GM06990 (cell line): ENCODE data around the gene TREM1.
A peak's percentile ranks its signal among the peaks of the same experiment; 100 is the strongest.

Experiments
- DNase-seq: peaks from one replicate; pipeline ENCODE4 v3.0.0-alpha.2; 2011; ENCODE audit not compliant: insufficient read length; ENCODE audit errors: extremely low read depth
- H3K27me3 ChIP-seq: replicated peaks from 2 replicates; pipeline ENCODE4 v1.6.0; 2011; ENCODE audit warnings: low read length; ENCODE audit not compliant: control insufficient read depth, insufficient read depth
- H3K36me3 ChIP-seq: 2 replicates; pipeline ENCODE4 v1.5.1; 2011; ENCODE audit warnings: low read length; ENCODE audit not compliant: control insufficient read depth, insufficient read depth
- H3K4me3 ChIP-seq: replicated peaks from 2 replicates; pipeline ENCODE4 v1.5.1; 2011; ENCODE audit warnings: low read depth, mild to moderate bottlenecking, control low read depth, low read length
- TF ChIP-seq, protein P1 (sequence below): IDR thresholded peaks from 2 replicates; pipeline ENCODE4 v1.5.1; 2011; ENCODE audit warnings: low read length, control low read depth, mild to moderate bottlenecking, inconsistent platforms; ENCODE audit not compliant: insufficient read depth, poor library complexity, severe bottlenecking

TREM1 gene

DNA sequence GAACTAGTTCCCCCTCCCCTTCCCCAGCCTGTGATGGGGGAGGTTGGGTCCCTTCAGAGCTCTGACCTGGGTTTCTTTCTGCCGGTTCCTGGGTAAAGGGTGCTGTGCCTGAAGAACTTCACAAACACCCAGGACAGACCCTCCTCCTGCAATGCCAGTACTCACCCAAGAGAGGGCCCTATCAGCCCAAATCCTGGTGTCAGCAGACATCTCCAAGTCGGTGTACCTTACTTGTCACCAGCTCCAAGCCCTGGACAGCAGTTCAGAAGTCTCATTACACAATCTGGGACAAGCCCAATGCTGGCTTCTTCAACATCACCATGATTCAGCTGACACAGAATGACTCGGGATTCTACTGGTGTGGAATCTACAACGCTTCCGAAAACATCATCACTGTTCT lies 57.9 kb downstream of the TREM1 start:
- H3K27me3 ChIP-seq = no peaks in the 10 kb centered on the region; the same call in none of the 2 replicates
- no peaks in the 10 kb centered on the region for H3K36me3 ChIP-seq
- H3K4me3 ChIP-seq = no peak overlapping the region
- DNase-seq = no peak
- TF ChIP-seq, protein P1, sequence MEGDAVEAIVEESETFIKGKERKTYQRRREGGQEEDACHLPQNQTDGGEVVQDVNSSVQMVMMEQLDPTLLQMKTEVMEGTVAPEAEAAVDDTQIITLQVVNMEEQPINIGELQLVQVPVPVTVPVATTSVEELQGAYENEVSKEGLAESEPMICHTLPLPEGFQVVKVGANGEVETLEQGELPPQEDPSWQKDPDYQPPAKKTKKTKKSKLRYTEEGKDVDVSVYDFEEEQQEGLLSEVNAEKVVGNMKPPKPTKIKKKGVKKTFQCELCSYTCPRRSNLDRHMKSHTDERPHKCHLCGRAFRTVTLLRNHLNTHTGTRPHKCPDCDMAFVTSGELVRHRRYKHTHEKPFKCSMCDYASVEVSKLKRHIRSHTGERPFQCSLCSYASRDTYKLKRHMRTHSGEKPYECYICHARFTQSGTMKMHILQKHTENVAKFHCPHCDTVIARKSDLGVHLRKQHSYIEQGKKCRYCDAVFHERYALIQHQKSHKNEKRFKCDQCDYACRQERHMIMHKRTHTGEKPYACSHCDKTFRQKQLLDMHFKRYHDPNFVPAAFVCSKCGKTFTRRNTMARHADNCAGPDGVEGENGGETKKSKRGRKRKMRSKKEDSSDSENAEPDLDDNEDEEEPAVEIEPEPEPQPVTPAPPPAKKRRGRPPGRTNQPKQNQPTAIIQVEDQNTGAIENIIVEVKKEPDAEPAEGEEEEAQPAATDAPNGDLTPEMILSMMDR = peak; percentile 35

DNA sequence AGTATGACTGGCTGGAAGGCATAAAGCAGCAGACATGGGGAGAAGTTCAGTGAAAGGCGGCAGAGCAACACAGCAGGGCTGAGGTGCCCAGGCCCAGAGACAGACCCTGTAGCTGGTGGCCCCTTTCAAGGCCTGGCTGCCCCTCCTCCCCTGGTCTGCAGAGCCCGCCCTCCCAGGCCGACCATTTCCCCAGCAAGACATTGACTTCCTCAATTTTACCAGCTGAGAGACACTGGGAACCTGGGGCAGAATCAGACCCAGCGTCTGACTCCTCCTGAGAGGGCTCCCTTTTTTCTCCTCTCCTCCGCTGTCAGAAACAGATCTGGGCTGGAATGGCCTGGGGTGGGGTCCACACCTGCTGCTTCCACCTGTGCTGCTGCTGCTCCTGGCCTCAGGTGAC lies 58.4 kb downstream of the TREM1 start, which contains the start of gene TREML4:
TREML4 (plus strand) TSS at position 254 of the 400 bp plus-strand sequence; CDS start at position 333, 79 bp downstream.
- TF ChIP-seq, protein P1 = no peak
- H3K36me3 ChIP-seq = no peaks in the 10 kb centered on the region
- no peak for DNase-seq

DNA sequence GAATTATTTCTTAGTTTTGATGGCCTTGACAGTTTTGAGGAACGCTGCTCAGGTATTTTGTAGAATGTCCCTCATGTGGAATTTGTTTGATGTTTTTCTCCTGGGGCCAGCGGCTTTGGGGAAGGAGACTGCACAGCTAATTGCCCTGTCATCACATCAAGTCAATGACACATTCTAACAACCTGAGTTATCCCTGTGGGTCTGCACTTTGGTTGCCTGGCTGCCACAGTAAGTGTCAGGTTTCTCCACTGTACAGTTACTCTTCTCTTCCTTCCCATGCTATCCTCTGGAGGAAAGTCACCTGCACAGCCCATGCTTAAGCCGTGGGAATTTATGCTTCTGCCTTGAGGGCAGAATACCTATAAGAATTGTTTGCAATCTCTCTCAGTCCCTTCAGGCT lies 59.7 kb downstream of the TREM1 start:
- no peaks in the 10 kb centered on the region; the same call in 1 of the 2 replicates for H3K27me3 ChIP-seq
- TF ChIP-seq, protein P1 = no peak
- no peak for DNase-seq
- no peak overlapping the region for H3K4me3 ChIP-seq
- H3K36me3 ChIP-seq = no peaks in the 10 kb centered on the region

More for the DNA sequence above, 58.4 kb downstream of the TREM1 start, which contains the start of gene TREML4:
- Histone ChIP-seq H3K27me3 (no peaks in the 10 kb centered on the region; the same call in none of the 2 replicates), H3K4me3 (no peak within 1 kb of the TSS)

DNA sequence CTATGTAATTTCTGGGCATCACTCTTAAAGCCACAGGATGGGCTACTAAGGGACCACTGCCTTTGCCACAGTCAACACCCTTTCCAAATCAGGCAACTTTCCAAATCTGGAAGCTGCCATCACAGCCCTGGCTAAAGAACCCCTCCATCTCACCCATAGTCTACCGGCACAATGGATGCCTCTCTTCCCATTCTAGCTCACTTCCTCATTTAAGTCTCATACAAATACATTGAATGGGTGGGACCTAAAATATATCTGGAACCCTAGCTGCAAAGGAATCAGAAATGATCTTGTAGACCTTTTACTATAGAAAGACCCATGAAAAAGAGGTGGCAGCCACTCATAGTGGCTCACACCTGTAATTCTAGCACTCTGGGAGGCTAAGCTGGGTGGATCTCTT lies 61.7 kb downstream of the TREM1 start:
- no peak for DNase-seq
- Histone ChIP-seq H3K4me3 (no peak overlapping the region), H3K27me3 (no peaks in the 10 kb centered on the region; the same call in 1 of the 2 replicates), H3K36me3 (no peaks in the 10 kb centered on the region)
- TF ChIP-seq, protein P1 = no peak
